Activated CD8-positive, alpha-beta T cell treated with anti-CD3 and anti-CD28 coated beads for 36 hours (primary cell): ENCODE results near the gene ZNF615. TPM values are rescaled to one million over a fixed set of nuclear protein-coding genes. Genes with fewer than 3 reads are reported as not detected.

Experiments
- ATAC-seq: fragments of 200-7000 bp; cut with Tn5 transposase; one replicate; pipeline ENCODE4 v1.10.0; 2021; ENCODE audit warnings: mild to moderate bottlenecking, moderate library complexity
- CTCF ChIA-PET: fragments of 350-600 bp; sonication (Branson Sonifier 250); formaldehyde crosslinking; loops from one replicate; lab custom pipeline; 2021; ENCODE audit warnings: antibody characterized with exemption; lab: Charles Lee
- POLR2A ChIA-PET: fragments of 350-600 bp; sonication (Branson Sonifier 250); formaldehyde crosslinking; loops from one replicate; lab custom pipeline; 2021; ENCODE audit warnings: antibody characterized with exemption; lab: Charles Lee
- DNase-seq: peaks from one replicate; pipeline ENCODE4 v3.0.0-alpha.2; 2020
- H3K27ac Mint-ChIP-seq: one replicate; pipeline ENCODE4 v1.8.0; 2021; ENCODE audit warnings: mild to moderate bottlenecking, mixed read lengths
- H3K27me3 Mint-ChIP-seq: one replicate; pipeline ENCODE4 v1.8.0; 2021; ENCODE audit warnings: mixed read lengths
- H3K36me3 Mint-ChIP-seq: one replicate; pipeline ENCODE4 v1.8.0; 2021; ENCODE audit warnings: low read depth, mixed read lengths
- H3K4me1 Mint-ChIP-seq: one replicate; pipeline ENCODE4 v1.8.0; 2021; ENCODE audit warnings: low read depth, mixed read lengths
- H3K4me3 Mint-ChIP-seq: one replicate; pipeline ENCODE4 v1.8.0; 2021; ENCODE audit warnings: mild to moderate bottlenecking, moderate library complexity, mixed read lengths
- H3K9me3 Mint-ChIP-seq: one replicate; pipeline ENCODE4 v1.8.0; 2021; ENCODE audit warnings: mixed read lengths
- CTCF ChIP-seq: fragments of 200-600 bp; IDR thresholded peaks from one replicate; pipeline ENCODE4 v1.8.0; 2022; ENCODE audit warnings: antibody characterized with exemption, mild to moderate bottlenecking
- intact Hi-C: fragments of 100-400 bp; cut with micrococcal nuclease; formaldehyde crosslinking; loops from one replicate; pipeline ENCODE4 v1.10.0; 2022
- total RNA-seq, 2 experiments: library from RNA; stranded (reverse); gene quantifications; one replicate each; pipeline ENCODE4 v1.2.3, GENCODE V29; 2021

ZNF615 gene
- total RNA-seq, 2 experiments from 2014 or later: 8.3 to 9.0 TPM

GRCh38 chr19:52022193-52022592 lies 14.2 kb upstream of the ZNF615 start:
- ATAC-seq: no peak
- intact Hi-C loops: no loop called here
- ChIA-PET POLR2A (interaction anchor here (0.6 kb wide), 1 partner anchor 1370 kb away, joined by 4 read pairs; no protein-coding TSS in a partner anchor), CTCF (no interaction called here)
- Mint-ChIP-seq H3K27me3 (no peaks in the 10 kb centered on the region), H3K27ac (no peak overlapping the region), H3K4me1 (peaks cover 11% of the 10 kb centered on the region), H3K9me3 (peaks cover 75% of the 10 kb centered on the region), H3K36me3 (peaks cover 97% of the 10 kb centered on the region), H3K4me3 (no peak overlapping the region)
- no peak for DNase-seq
- no peak for TF ChIP-seq CTCF

GRCh38 chr19:52020506-52020905 lies 12.5 kb upstream of the ZNF615 start:
- TF ChIP-seq CTCF: no peak
- intact Hi-C loops: no loop called here
- ChIA-PET POLR2A (interaction anchor here (1.1 kb wide), 1 partner anchor 13 kb away, joined by 3 read pairs; the partner anchor contains the start of gene ZNF615), CTCF (no interaction called here)
- DNase-seq: no peak
- Mint-ChIP-seq H3K4me1 (peaks cover 5% of the 10 kb centered on the region), H3K27ac (no peak overlapping the region), H3K9me3 (peaks cover 76% of the 10 kb centered on the region), H3K27me3 (no peaks in the 10 kb centered on the region), H3K4me3 (no peak overlapping the region), H3K36me3 (peaks cover 97% of the 10 kb centered on the region)
- ATAC-seq: no peak

- Mint-ChIP-seq H3K36me3 (peaks cover 58% of the 10 kb centered on the region), H3K4me3 (no peak overlapping the region), H3K4me1 (peaks cover 17% of the 10 kb centered on the region), H3K27me3 (no peaks in the 10 kb centered on the region), H3K27ac (no peak overlapping the region), H3K9me3 (peaks cover 30% of the 10 kb centered on the region)
- DNase-seq: no peak
- POLR2A ChIA-PET: no interaction called here
- CTCF ChIA-PET: interaction anchor here (1.1 kb wide), 1 partner anchor 18 kb away, joined by 4 read pairs; no protein-coding TSS in a partner anchor
- intact Hi-C loops: no loop called here
- ATAC-seq: no peak
- TF ChIP-seq CTCF: no peak
Measured at GRCh38 chr19:52010674-52011073, 2.7 kb upstream of the ZNF615 start.

GRCh38 chr19:52007451-52007805 lies 583 bp downstream of the ZNF615 start:
- Mint-ChIP-seq H3K27me3 (no peaks in the 10 kb centered on the region), H3K9me3 (peaks cover 33% of the 10 kb centered on the region), H3K27ac (peak overlapping the region; percentile 98), H3K4me3 (peak overlapping the region; percentile 98), H3K36me3 (peaks cover 60% of the 10 kb centered on the region), H3K4me1 (peaks cover 17% of the 10 kb centered on the region)
- TF ChIP-seq CTCF: no peak
- ATAC-seq (peak; percentile 6), DNase-seq (peak; percentile 12)
- ChIA-PET CTCF (no interaction called here), POLR2A (interaction anchor here (0.8 to 1.6 kb wide), 6 partner anchors 7 to 41 kb away, joined by 3 to 8 read pairs (median 4); partner anchors contain the start of genes ZNF350, ZNF432 and ZNF614)
- intact Hi-C loops: no loop called here

- ChIA-PET CTCF (no interaction called here), POLR2A (no interaction called here)
- no peak overlapping the region for H3K27ac Mint-ChIP-seq
- no peak for TF ChIP-seq CTCF
- no peaks in the 10 kb centered on the region for H3K4me1 Mint-ChIP-seq
- H3K9me3 Mint-ChIP-seq: peaks cover 60% of the 10 kb centered on the region
- H3K27me3 Mint-ChIP-seq: no peaks in the 10 kb centered on the region
- peaks cover 80% of the 10 kb centered on the region for H3K36me3 Mint-ChIP-seq
- no peak for DNase-seq
- intact Hi-C loops: no loop called here
- no peak for ATAC-seq
- no peak overlapping the region for H3K4me3 Mint-ChIP-seq
Measured at GRCh38 chr19:51994048-51994644, 13.9 kb downstream of the ZNF615 start.
